SK-N-SH treated with all-trans-retinoic acid at 6 μM for 48 hours (cell line): ENCODE measurements around the gene ZCCHC17.

Experiments
- CREB5 ChIP-seq: fragments of 250-450 bp; sonication (Bioruptor Pico); IDR thresholded peaks from 2 replicates; pipeline ENCODE4 v1.5.1; 2020; ENCODE audit warnings: low read depth, mild to moderate bottlenecking, moderate library complexity
- ESRRG ChIP-seq: fragments of 250-450 bp; sonication (Bioruptor Pico); IDR thresholded peaks from 2 replicates; pipeline ENCODE4 v1.6.1; 2021; ENCODE audit warnings: mild to moderate bottlenecking
- GLIS3 ChIP-seq: fragments of 250-450 bp; sonication (Bioruptor Pico); IDR thresholded peaks from 2 replicates; pipeline ENCODE4 v1.5.0; 2020; ENCODE audit warnings: mild to moderate bottlenecking, moderate library complexity
- ISL1 ChIP-seq: fragments of 250-450 bp; sonication (Bioruptor Pico); IDR thresholded peaks from 2 replicates; pipeline ENCODE4 v2.1.2; 2022; ENCODE audit warnings: mild to moderate bottlenecking, moderate library complexity
- PATZ1 ChIP-seq: fragments of 250-450 bp; sonication (Bioruptor Pico); IDR thresholded peaks from 2 replicates; pipeline ENCODE4 v1.8.0; 2020; ENCODE audit warnings: mild to moderate bottlenecking, moderate library complexity, borderline replicate concordance
- PPARA ChIP-seq: fragments of 250-450 bp; sonication (Bioruptor Pico); IDR thresholded peaks from 2 replicates; pipeline ENCODE4 v1.5.0; 2020; ENCODE audit warnings: mild to moderate bottlenecking, borderline replicate concordance
- SNAI2 ChIP-seq: fragments of 250-450 bp; sonication (Bioruptor Pico); IDR thresholded peaks from 2 replicates; pipeline ENCODE4 v1.5.0; 2020; ENCODE audit warnings: mild to moderate bottlenecking, moderate library complexity
- TOX ChIP-seq: fragments of 250-450 bp; sonication (Bioruptor Pico); IDR thresholded peaks from 2 replicates; pipeline ENCODE4 v1.8.0; 2021; ENCODE audit warnings: mild to moderate bottlenecking, moderate library complexity, borderline replicate concordance
- ZC3H10 ChIP-seq: fragments of 250-450 bp; sonication (Bioruptor Pico); IDR thresholded peaks from 2 replicates; pipeline ENCODE4 v1.5.1; 2021; ENCODE audit warnings: mild to moderate bottlenecking, moderate library complexity
- ZFP3 ChIP-seq: fragments of 250-450 bp; sonication (Bioruptor Pico); IDR thresholded peaks from 2 replicates; pipeline ENCODE4 v1.5.0; 2020; ENCODE audit warnings: mild to moderate bottlenecking, moderate library complexity
- ZFP30 ChIP-seq: fragments of 450-650 bp; formaldehyde crosslinking; IDR thresholded peaks from 2 replicates; pipeline ENCODE4 v1.5.0; 2022; ENCODE audit warnings: mild to moderate bottlenecking, moderate library complexity
- ZNF565 ChIP-seq: fragments of 450-650 bp; formaldehyde crosslinking; conservative IDR thresholded peaks from 2 replicates; pipeline ENCODE4 v1.5.0; 2020; ENCODE audit warnings: low read depth, mild to moderate bottlenecking, moderate library complexity
- ZNF70 ChIP-seq: fragments of 450-650 bp; formaldehyde crosslinking; IDR thresholded peaks from 2 replicates; pipeline ENCODE4 v1.5.0; 2020; ENCODE audit warnings: mild to moderate bottlenecking, moderate library complexity

GRCh38 chr1:31401241-31401640 is 104.4 kb downstream of the ZCCHC17 start:
- no peak for TF ChIP-seq SNAI2 (CRISPR knock-in tag)
- TF ChIP-seq ZC3H10 (CRISPR knock-in tag): no peak
- TF ChIP-seq GLIS3 (CRISPR knock-in tag): no peak
- TF ChIP-seq PATZ1: no peak
- no peak for TF ChIP-seq ESRRG (CRISPR knock-in tag)
- TF ChIP-seq ZFP30 (CRISPR knock-in tag): no peak
- TF ChIP-seq TOX (CRISPR knock-in tag): no peak
- TF ChIP-seq ZFP3 (CRISPR knock-in tag): no peak
- TF ChIP-seq ZNF565: no peak
- TF ChIP-seq CREB5 (CRISPR knock-in tag): no peak
- no peak for TF ChIP-seq ZNF70 (CRISPR knock-in tag)
- no peak for TF ChIP-seq ISL1 (CRISPR knock-in tag)
- no peak for TF ChIP-seq PPARA
